ENCODE results near the gene ACADM. TPM values are rescaled to one million over a fixed set of nuclear protein-coding genes. Genes with fewer than 3 reads are reported as not detected.

Gene ACADM
- total and polyA plus RNA-seq, 3 experiments from 2014 or later = 50.0 to 55.4 (median 53.4) TPM

GRCh38 chr1:75723989-75724471 is 479 bp upstream of the ACADM start:
- peak in 4 of 5 donors; percentile 59 to 76 (median 66) for DNase-seq
- H3K4me3 ChIP-seq (ENCODE audit: low read length) = peak overlapping the region; percentile 73
- POLR2A ChIA-PET = interaction anchor here (1.0 to 1.7 kb wide), 2 partner anchors 52 to 62 kb away, joined by 3 to 7 read pairs; partner anchors contain the start of gene RABGGTB
- CTCF ChIA-PET = no interaction called here
- Mint-ChIP-seq H3K27ac (peak overlapping the region; percentile 89 to 99 (median 96)), H3K9me3 (no peaks in the 10 kb centered on the region), H3K4me3 (peak overlapping the region; percentile 95 to 99 (median 99)), H3K4me1 (peaks cover 32 to 49% (median 46%) of the 10 kb centered on the region in 3 donors), H3K36me3 (peaks cover 0 to 9% (median 0%) of the 10 kb centered on the region in 3 donors), H3K27me3 (no peaks in the 10 kb centered on the region)
- H3K27ac ChIP-seq (ENCODE audit: low read depth, low read length) = peak overlapping the region; percentile 80
- no peaks in the 10 kb centered on the region for H3K27me3 ChIP-seq (ENCODE audit: insufficient read depth, low read length, poor library complexity, severe bottlenecking)
- peaks cover 23% of the 10 kb centered on the region for H3K4me1 ChIP-seq (ENCODE audit: insufficient read depth, low read length)
- no peaks in the 10 kb centered on the region for H3K9me3 ChIP-seq (ENCODE audit: low read length)
- H3K36me3 ChIP-seq (ENCODE audit: insufficient read depth, low read length) = no peaks in the 10 kb centered on the region

GRCh38 chr1:75725266-75725665 is 757 bp downstream of the ACADM start:
- peaks cover 23% of the 10 kb centered on the region for H3K4me1 ChIP-seq (ENCODE audit: insufficient read depth, low read length)
- H3K27ac ChIP-seq (ENCODE audit: low read depth, low read length) = peak overlapping the region; percentile 80
- H3K4me3 ChIP-seq (ENCODE audit: low read length) = peak overlapping the region; percentile 73
- H3K36me3 ChIP-seq (ENCODE audit: insufficient read depth, low read length) = no peaks in the 10 kb centered on the region
- Mint-ChIP-seq H3K4me3 (peak overlapping the region; percentile 95 to 99 (median 99)), H3K27ac (peak overlapping the region in 7 of 8 donors; percentile 51 to 99 (median 97)), H3K27me3 (no peaks in the 10 kb centered on the region), H3K36me3 (peaks cover 0 to 12% (median 2%) of the 10 kb centered on the region in 3 donors), H3K9me3 (no peaks in the 10 kb centered on the region), H3K4me1 (peaks cover 32 to 52% (median 46%) of the 10 kb centered on the region in 3 donors)
- CTCF ChIA-PET = no interaction called here
- POLR2A ChIA-PET = interaction anchor here (0.5 kb wide), 1 partner anchor 9 kb away, joined by 4 read pairs; no protein-coding TSS in a partner anchor
- H3K9me3 ChIP-seq (ENCODE audit: low read length) = no peaks in the 10 kb centered on the region
- no peak for DNase-seq
- H3K27me3 ChIP-seq (ENCODE audit: insufficient read depth, low read length, poor library complexity, severe bottlenecking) = no peaks in the 10 kb centered on the region

- H3K4me3 Mint-ChIP-seq = peak overlapping the region; percentile 95 to 99 (median 99)
- ChIA-PET CTCF (no interaction called here), POLR2A (no interaction called here)
- peaks cover 0 to 14% (median 2%) of the 10 kb centered on the region in 3 donors for H3K36me3 Mint-ChIP-seq
- no peaks in the 10 kb centered on the region for H3K27me3 ChIP-seq (ENCODE audit: insufficient read depth, low read length, poor library complexity, severe bottlenecking)
- H3K27ac ChIP-seq (ENCODE audit: low read depth, low read length) = peak overlapping the region; percentile 80
- H3K9me3 Mint-ChIP-seq = no peaks in the 10 kb centered on the region
- peak overlapping the region; percentile 24 for H3K4me3 ChIP-seq (ENCODE audit: low read length)
- H3K27me3 Mint-ChIP-seq = no peaks in the 10 kb centered on the region
- no peak for DNase-seq
- peak overlapping the region in 6 of 8 donors; percentile 22 to 99 (median 70) for H3K27ac Mint-ChIP-seq
- H3K4me1 Mint-ChIP-seq = peaks cover 32 to 52% (median 46%) of the 10 kb centered on the region in 3 donors
- H3K4me1 ChIP-seq (ENCODE audit: insufficient read depth, low read length) = peaks cover 23% of the 10 kb centered on the region
- no peaks in the 10 kb centered on the region for H3K9me3 ChIP-seq (ENCODE audit: low read length)
- no peaks in the 10 kb centered on the region for H3K36me3 ChIP-seq (ENCODE audit: insufficient read depth, low read length)
These were observed 1.4 kb downstream of the ACADM start for GRCh38 chr1:75725861-75726361.

- Histone ChIP-seq H3K4me3 (ENCODE audit: low read length) (no peak overlapping the region), H3K27me3 (ENCODE audit: insufficient read depth, low read length, poor library complexity, severe bottlenecking) (no peaks in the 10 kb centered on the region), H3K9me3 (ENCODE audit: low read length) (no peaks in the 10 kb centered on the region), H3K27ac (ENCODE audit: low read depth, low read length) (no peak overlapping the region), H3K36me3 (ENCODE audit: insufficient read depth, low read length) (no peaks in the 10 kb centered on the region), H3K4me1 (ENCODE audit: insufficient read depth, low read length) (peaks cover 23% of the 10 kb centered on the region)
- H3K9me3 Mint-ChIP-seq = no peaks in the 10 kb centered on the region
- peaks cover 0 to 22% (median 2%) of the 10 kb centered on the region in 3 donors for H3K36me3 Mint-ChIP-seq
- H3K27me3 Mint-ChIP-seq = no peaks in the 10 kb centered on the region
- peak overlapping the region; percentile 16 to 94 (median 49) for H3K27ac Mint-ChIP-seq
- H3K4me1 Mint-ChIP-seq = peaks cover 34 to 55% (median 46%) of the 10 kb centered on the region in 3 donors
- ChIA-PET POLR2A (no interaction called here), CTCF (no interaction called here)
- DNase-seq = no peak
- H3K4me3 Mint-ChIP-seq = peak overlapping the region in 1 of 7 donors; percentile 73
These were observed 3.1 kb downstream of the ACADM start for GRCh38 chr1:75727571-75727970.

- Mint-ChIP-seq H3K4me1 (peaks cover 25 to 38% (median 32%) of the 10 kb centered on the region in 3 donors), H3K4me3 (no peak overlapping the region), H3K27ac (peak overlapping the region in 1 of 8 donors; percentile 38), H3K36me3 (peaks cover 0 to 38% (median 8%) of the 10 kb centered on the region in 3 donors), H3K27me3 (no peaks in the 10 kb centered on the region), H3K9me3 (no peaks in the 10 kb centered on the region)
- ChIA-PET CTCF (no interaction called here), POLR2A (no interaction called here)
- H3K36me3 ChIP-seq (ENCODE audit: insufficient read depth, low read length) = peaks cover 11% of the 10 kb centered on the region
- no peak for DNase-seq
- H3K9me3 ChIP-seq (ENCODE audit: low read length) = no peaks in the 10 kb centered on the region
- H3K27me3 ChIP-seq (ENCODE audit: insufficient read depth, low read length, poor library complexity, severe bottlenecking) = no peaks in the 10 kb centered on the region
- H3K4me3 ChIP-seq (ENCODE audit: low read length) = no peak overlapping the region
- no peak overlapping the region for H3K27ac ChIP-seq (ENCODE audit: low read depth, low read length)
- H3K4me1 ChIP-seq (ENCODE audit: insufficient read depth, low read length) = peaks cover 13% of the 10 kb centered on the region
These were observed 5.9 kb downstream of the ACADM start for GRCh38 chr1:75730432-75730831.

- peaks cover 0 to 46% (median 10%) of the 10 kb centered on the region in 3 donors for H3K36me3 Mint-ChIP-seq
- Histone ChIP-seq H3K27me3 (ENCODE audit: insufficient read depth, low read length, poor library complexity, severe bottlenecking) (no peaks in the 10 kb centered on the region), H3K9me3 (ENCODE audit: low read length) (no peaks in the 10 kb centered on the region), H3K36me3 (ENCODE audit: insufficient read depth, low read length) (peaks cover 11% of the 10 kb centered on the region), H3K4me1 (ENCODE audit: insufficient read depth, low read length) (peaks cover 4% of the 10 kb centered on the region), H3K27ac (ENCODE audit: low read depth, low read length) (no peak overlapping the region), H3K4me3 (ENCODE audit: low read length) (no peak overlapping the region)
- peaks cover 14 to 24% (median 17%) of the 10 kb centered on the region in 3 donors for H3K4me1 Mint-ChIP-seq
- H3K27me3 Mint-ChIP-seq = no peaks in the 10 kb centered on the region
- ChIA-PET POLR2A (no interaction called here), CTCF (no interaction called here)
- H3K4me3 Mint-ChIP-seq = no peak overlapping the region
- H3K9me3 Mint-ChIP-seq = no peaks in the 10 kb centered on the region
- H3K27ac Mint-ChIP-seq = no peak overlapping the region
- DNase-seq = no peak
These were observed 7.4 kb downstream of the ACADM start for GRCh38 chr1:75731881-75732280.

- no peak overlapping the region for H3K27ac ChIP-seq (ENCODE audit: low read depth, low read length)
- Mint-ChIP-seq H3K9me3 (no peaks in the 10 kb centered on the region), H3K27ac (peak overlapping the region in 2 of 8 donors; percentile 21 to 47), H3K4me1 (peaks cover 7 to 15% (median 9%) of the 10 kb centered on the region in 3 donors), H3K4me3 (no peak overlapping the region), H3K27me3 (no peaks in the 10 kb centered on the region), H3K36me3 (peaks cover 0 to 50% (median 10%) of the 10 kb centered on the region in 3 donors)
- no peaks in the 10 kb centered on the region for H3K27me3 ChIP-seq (ENCODE audit: insufficient read depth, low read length, poor library complexity, severe bottlenecking)
- peaks cover 11% of the 10 kb centered on the region for H3K36me3 ChIP-seq (ENCODE audit: insufficient read depth, low read length)
- H3K9me3 ChIP-seq (ENCODE audit: low read length) = no peaks in the 10 kb centered on the region
- CTCF ChIA-PET = no interaction called here
- H3K4me1 ChIP-seq (ENCODE audit: insufficient read depth, low read length) = peaks cover 2% of the 10 kb centered on the region
- H3K4me3 ChIP-seq (ENCODE audit: low read length) = no peak overlapping the region
- POLR2A ChIA-PET = no interaction called here
- DNase-seq = no peak
These were observed 8.2 kb downstream of the ACADM start for GRCh38 chr1:75732703-75733102.

GRCh38 chr1:75733661-75734060 is 9.2 kb downstream of the ACADM start:
- H3K4me3 ChIP-seq (ENCODE audit: low read length) = no peak overlapping the region
- no peaks in the 10 kb centered on the region for H3K4me1 ChIP-seq (ENCODE audit: insufficient read depth, low read length)
- H3K27me3 ChIP-seq (ENCODE audit: insufficient read depth, low read length, poor library complexity, severe bottlenecking) = no peaks in the 10 kb centered on the region
- ChIA-PET CTCF (interaction anchor here (0.7 kb wide), 1 partner anchor 182 kb away, joined by 3 read pairs; no protein-coding TSS in a partner anchor), POLR2A (interaction anchor here (0.7 kb wide), 1 partner anchor 8 kb away, joined by 4 read pairs; no protein-coding TSS in a partner anchor)
- Mint-ChIP-seq H3K4me3 (no peak overlapping the region), H3K36me3 (peaks cover under 1 to 52% (median 12%) of the 10 kb centered on the region in 3 donors), H3K9me3 (no peaks in the 10 kb centered on the region), H3K27ac (no peak overlapping the region), H3K4me1 (peaks cover 1 to 8% (median 3%) of the 10 kb centered on the region in 3 donors), H3K27me3 (no peaks in the 10 kb centered on the region)
- H3K36me3 ChIP-seq (ENCODE audit: insufficient read depth, low read length) = peaks cover 11% of the 10 kb centered on the region
- no peak overlapping the region for H3K27ac ChIP-seq (ENCODE audit: low read depth, low read length)
- DNase-seq = no peak
- no peaks in the 10 kb centered on the region for H3K9me3 ChIP-seq (ENCODE audit: low read length)

Data from CD8-positive, alpha-beta memory T cell (primary cell).